ENCODE results near the gene GYS1. TPM values are rescaled to one million over a fixed set of nuclear protein-coding genes. Genes with fewer than 3 reads are reported as not detected.

GYS1 gene
- total RNA-seq, 1 experiment from 2014 or later = 29.7 TPM

DNA sequence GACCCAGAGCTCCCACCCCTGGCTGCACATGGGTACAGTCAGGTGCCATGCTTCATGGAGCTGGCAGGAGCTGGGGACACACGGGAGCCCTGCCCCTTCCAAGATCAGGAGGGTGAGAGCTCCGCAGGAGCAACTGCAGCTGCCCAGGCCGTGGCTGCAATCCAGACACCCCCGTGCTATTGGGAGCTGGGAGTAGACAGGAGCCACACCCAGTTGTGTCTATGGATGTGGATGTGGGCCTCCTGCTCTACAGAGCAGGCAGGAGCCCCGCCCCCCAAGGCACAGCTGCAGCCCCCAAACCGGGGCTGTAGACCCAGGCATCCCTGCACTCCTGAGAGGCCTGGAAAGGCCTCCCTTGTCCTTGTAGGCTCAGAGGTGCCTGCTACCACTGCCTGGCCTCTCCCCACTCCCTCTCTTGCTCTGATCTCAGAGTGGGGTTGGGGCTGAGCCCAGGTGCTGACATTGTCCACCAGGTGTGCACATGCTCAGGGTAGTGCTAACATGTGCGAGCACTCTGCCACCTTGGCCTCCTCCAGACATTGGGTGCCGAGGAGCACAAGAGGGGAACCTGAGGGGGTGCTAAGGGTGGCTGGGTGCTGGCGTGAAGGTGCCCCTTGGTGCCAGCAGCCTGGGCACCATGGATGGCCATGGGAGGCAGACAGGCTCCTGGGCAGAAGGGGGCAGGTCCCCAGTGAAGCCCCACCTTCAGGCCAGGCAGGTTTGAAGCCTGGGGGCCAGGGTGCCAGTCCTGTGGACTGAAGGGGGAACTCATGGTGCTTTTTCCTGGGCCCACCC lies 46.4 kb downstream of the GYS1 start:
- BruUV-seq (replicated peaks) = no TSS peak
- TF ChIP-seq, protein P1, sequence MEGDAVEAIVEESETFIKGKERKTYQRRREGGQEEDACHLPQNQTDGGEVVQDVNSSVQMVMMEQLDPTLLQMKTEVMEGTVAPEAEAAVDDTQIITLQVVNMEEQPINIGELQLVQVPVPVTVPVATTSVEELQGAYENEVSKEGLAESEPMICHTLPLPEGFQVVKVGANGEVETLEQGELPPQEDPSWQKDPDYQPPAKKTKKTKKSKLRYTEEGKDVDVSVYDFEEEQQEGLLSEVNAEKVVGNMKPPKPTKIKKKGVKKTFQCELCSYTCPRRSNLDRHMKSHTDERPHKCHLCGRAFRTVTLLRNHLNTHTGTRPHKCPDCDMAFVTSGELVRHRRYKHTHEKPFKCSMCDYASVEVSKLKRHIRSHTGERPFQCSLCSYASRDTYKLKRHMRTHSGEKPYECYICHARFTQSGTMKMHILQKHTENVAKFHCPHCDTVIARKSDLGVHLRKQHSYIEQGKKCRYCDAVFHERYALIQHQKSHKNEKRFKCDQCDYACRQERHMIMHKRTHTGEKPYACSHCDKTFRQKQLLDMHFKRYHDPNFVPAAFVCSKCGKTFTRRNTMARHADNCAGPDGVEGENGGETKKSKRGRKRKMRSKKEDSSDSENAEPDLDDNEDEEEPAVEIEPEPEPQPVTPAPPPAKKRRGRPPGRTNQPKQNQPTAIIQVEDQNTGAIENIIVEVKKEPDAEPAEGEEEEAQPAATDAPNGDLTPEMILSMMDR (IDR thresholded peaks at IDR 0.05; ENCODE audit: unreplicated experiment) = no peak
- H3K27me3 Mint-ChIP-seq (ENCODE audit: insufficient read depth, unreplicated experiment) = no peaks in the 10 kb centered on the region
- CTCF ChIA-PET = no interaction called here
- no peak overlapping the region for H3K4me3 Mint-ChIP-seq (ENCODE audit: unreplicated experiment)
- no peak for DNase-seq (ENCODE audit: unreplicated experiment)
- H3K36me3 Mint-ChIP-seq (ENCODE audit: insufficient read depth, unreplicated experiment) = no peaks in the 10 kb centered on the region
- H3K27ac Mint-ChIP-seq (ENCODE audit: low read depth, unreplicated experiment) = no peak overlapping the region
- no peaks in the 10 kb centered on the region for H3K9me3 Mint-ChIP-seq (ENCODE audit: unreplicated experiment)
- intact Hi-C loops (cut with micrococcal nuclease) = no loop called here
- no peaks in the 10 kb centered on the region for H3K4me1 Mint-ChIP-seq (ENCODE audit: insufficient read depth, unreplicated experiment)
- POLR2A ChIA-PET = no interaction called here

- POLR2A ChIA-PET = interaction anchor here (0.6 kb wide), 2 partner anchors 48 to 72 kb away, joined by 3 to 4 read pairs; partner anchors contain the start of genes GYS1 and RUVBL2
- H3K27me3 Mint-ChIP-seq (ENCODE audit: insufficient read depth, unreplicated experiment) = no peaks in the 10 kb centered on the region
- H3K4me1 Mint-ChIP-seq (ENCODE audit: insufficient read depth, unreplicated experiment) = no peaks in the 10 kb centered on the region
- H3K4me3 Mint-ChIP-seq (ENCODE audit: unreplicated experiment) = no peak overlapping the region
- no peaks in the 10 kb centered on the region for H3K36me3 Mint-ChIP-seq (ENCODE audit: insufficient read depth, unreplicated experiment)
- no peak for DNase-seq (ENCODE audit: unreplicated experiment)
- CTCF ChIA-PET = interaction anchor here (0.7 kb wide), 1 partner anchor 205 kb away, joined by 5 read pairs; no protein-coding TSS in a partner anchor
- no TSS peak for BruUV-seq (replicated peaks)
- TF ChIP-seq, protein P1 (IDR thresholded peaks at IDR 0.05; ENCODE audit: unreplicated experiment) = no peak
- H3K9me3 Mint-ChIP-seq (ENCODE audit: unreplicated experiment) = no peaks in the 10 kb centered on the region
- H3K27ac Mint-ChIP-seq (ENCODE audit: low read depth, unreplicated experiment) = no peak overlapping the region
- intact Hi-C loops (cut with micrococcal nuclease) = no loop called here
Observed at GRCh38 chr19:48945817-48946216, 47.3 kb downstream of the GYS1 start.

DNA sequence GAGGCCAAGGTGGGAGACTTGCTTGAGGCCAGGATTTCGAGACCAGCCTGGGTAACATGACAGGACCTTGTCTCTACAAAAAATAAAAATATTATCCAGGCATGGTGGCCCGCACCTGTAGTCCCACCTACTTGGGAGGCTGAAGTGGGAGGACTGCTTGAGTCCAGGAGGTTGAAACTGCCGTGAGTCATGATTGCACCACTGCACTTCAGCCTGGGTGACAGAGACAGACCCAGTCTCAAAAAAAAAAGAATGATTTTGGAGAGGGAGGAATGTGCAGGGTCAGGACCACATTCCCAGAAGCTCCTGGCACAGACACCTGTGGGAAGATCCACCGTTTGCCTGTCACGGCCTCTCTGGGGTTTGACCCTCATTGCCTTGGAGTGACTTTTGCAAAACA lies 47.7 kb downstream of the GYS1 start:
- no peak overlapping the region for H3K27ac Mint-ChIP-seq (ENCODE audit: low read depth, unreplicated experiment)
- intact Hi-C loops (cut with micrococcal nuclease) = no loop called here
- no peaks in the 10 kb centered on the region for H3K4me1 Mint-ChIP-seq (ENCODE audit: insufficient read depth, unreplicated experiment)
- POLR2A ChIA-PET = interaction anchor here (0.6 kb wide), 2 partner anchors 48 to 73 kb away, joined by 3 to 4 read pairs; partner anchors contain the start of genes GYS1 and RUVBL2
- H3K9me3 Mint-ChIP-seq (ENCODE audit: unreplicated experiment) = no peaks in the 10 kb centered on the region
- BruUV-seq (replicated peaks) = no TSS peak
- CTCF ChIA-PET = interaction anchor here (0.7 kb wide), 1 partner anchor 206 kb away, joined by 5 read pairs; no protein-coding TSS in a partner anchor
- no peak overlapping the region for H3K4me3 Mint-ChIP-seq (ENCODE audit: unreplicated experiment)
- no peak for DNase-seq (ENCODE audit: unreplicated experiment)
- H3K27me3 Mint-ChIP-seq (ENCODE audit: insufficient read depth, unreplicated experiment) = no peaks in the 10 kb centered on the region
- H3K36me3 Mint-ChIP-seq (ENCODE audit: insufficient read depth, unreplicated experiment) = no peaks in the 10 kb centered on the region
- TF ChIP-seq, protein P1 (IDR thresholded peaks at IDR 0.05; ENCODE audit: unreplicated experiment) = no peak

DNA sequence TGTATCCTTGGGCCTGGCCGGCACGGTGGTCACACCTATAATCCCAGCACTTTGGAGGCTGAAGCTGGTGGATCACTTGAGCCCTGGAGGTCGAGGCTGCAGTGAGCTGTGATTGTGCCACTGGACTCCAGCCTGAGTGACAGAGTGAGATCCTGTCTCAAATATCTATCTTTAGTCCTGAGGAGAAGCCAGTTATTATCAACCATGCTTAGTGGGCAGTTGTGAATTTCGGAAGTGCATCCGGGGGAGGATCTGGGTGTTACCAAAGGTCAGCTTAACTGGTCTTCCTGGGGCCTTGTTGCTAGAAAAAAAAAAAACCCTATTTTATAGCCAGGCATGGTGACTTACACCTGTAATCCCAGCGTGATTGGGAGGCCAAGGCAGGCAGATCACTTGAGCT lies 50.0 kb downstream of the GYS1 start:
- Mint-ChIP-seq H3K4me1 (ENCODE audit: insufficient read depth, unreplicated experiment) (no peaks in the 10 kb centered on the region), H3K27me3 (ENCODE audit: insufficient read depth, unreplicated experiment) (no peaks in the 10 kb centered on the region), H3K27ac (ENCODE audit: low read depth, unreplicated experiment) (no peak overlapping the region), H3K9me3 (ENCODE audit: unreplicated experiment) (no peaks in the 10 kb centered on the region), H3K4me3 (ENCODE audit: unreplicated experiment) (no peak overlapping the region), H3K36me3 (ENCODE audit: insufficient read depth, unreplicated experiment) (no peaks in the 10 kb centered on the region)
- DNase-seq (ENCODE audit: unreplicated experiment) = no peak
- no TSS peak for BruUV-seq (replicated peaks)
- ChIA-PET CTCF (interaction anchor here (0.6 kb wide), 1 partner anchor 110 kb away, joined by 3 read pairs; no protein-coding TSS in a partner anchor), POLR2A (interaction anchor here (0.6 to 1.2 kb wide), 3 partner anchors 11 to 638 kb away, joined by 3 read pairs; partner anchors contain the start of gene NOSIP)
- TF ChIP-seq, protein P1 (IDR thresholded peaks at IDR 0.05; ENCODE audit: unreplicated experiment) = no peak
- intact Hi-C loops (cut with micrococcal nuclease) = no loop called here
